Ovary (tissue), 3 donors: ENCODE measurements around the gene C9orf50.
A peak's percentile ranks its signal among the peaks of the same experiment; 100 is the strongest.

ENCODE experiments used
- CTCF ChIP-seq, 3 donors: fragments of 450-650 bp in 2 of 3; fragments of 200-600 bp in 1 of 3; IDR thresholded peaks; one replicate each; pipeline versions ENCODE4 v1.5.1 to v1.8.0; 2016 to 2022; ENCODE audit warnings: antibody characterized with exemption in 3 of 3, mild to moderate bottlenecking in 1 of 3
- EP300 ChIP-seq: sonication (generic); formaldehyde crosslinking; IDR thresholded peaks from one replicate; pipeline ENCODE4 v1.6.1; 2017; ENCODE audit warnings: antibody characterized with exemption
- POLR2A ChIP-seq: fragments of 450-650 bp; IDR thresholded peaks from one replicate; pipeline ENCODE4 v1.6.1; 2017; ENCODE audit warnings: antibody characterized with exemption, mild to moderate bottlenecking, moderate library complexity
- donor health status: DM: no; HTN: no; CAD: no.

DNA sequence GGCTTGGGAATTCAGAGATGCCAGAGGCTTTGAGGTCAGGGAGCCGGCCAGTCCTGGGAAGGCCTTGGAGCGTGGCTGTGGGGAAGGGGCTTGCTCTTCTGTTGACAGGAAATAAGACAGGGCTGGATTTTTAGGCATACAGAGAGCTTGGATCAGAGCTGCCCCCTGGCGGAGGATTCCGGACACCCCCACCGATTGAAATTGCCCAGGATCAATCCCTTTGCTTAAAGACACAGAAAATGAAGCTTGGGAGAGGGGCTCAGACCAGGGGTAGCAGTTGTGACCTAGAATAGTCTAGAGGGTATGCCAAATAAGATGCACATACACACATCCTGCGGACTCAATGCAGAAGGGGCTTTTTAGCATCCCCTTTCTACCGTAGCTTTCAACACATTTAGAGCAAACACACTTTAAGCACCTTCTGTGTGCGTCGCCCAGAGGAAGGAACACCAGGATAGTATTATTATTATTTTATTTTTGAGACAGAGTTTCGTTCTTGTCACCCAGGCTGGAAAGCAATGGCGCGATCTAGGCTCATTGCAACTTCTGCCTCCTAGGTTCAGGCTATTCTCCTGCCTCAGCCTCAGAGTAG is 3.4 kb upstream of the C9orf50 start:
- TF ChIP-seq CTCF (IDR thresholded peaks at IDR 0.05) (peak; percentile 16 to 43 (median 37)), POLR2A (no peak), EP300 (no peak)
